Measurements from ENCODE around the gene SAMD14. TPM values are rescaled to one million over a fixed set of nuclear protein-coding genes. Genes with fewer than 3 reads are reported as not detected.

Gene SAMD14
- total RNA-seq = 1 to 10 TPM; 3.2 to 3.3 TPM
- 5.2 TPM for polyA plus RNA-seq (ENCODE audit: insufficient read depth, low read depth, low replicate concordance)
- long read RNA-seq, donor 1, full-length matches to known transcripts = 7 of 7 reads
- long read RNA-seq, donor 1, partial matches to known transcripts = 0 of 7 reads
- long read RNA-seq, donor 1, other reads (novel, unspliced or antisense) = 0 of 7 reads
- long read RNA-seq, donor 2 = 0 reads

- H3K36me3 ChIP-seq (ENCODE audit: low read depth, missing control alignments) = no peaks in the 10 kb centered on the region
- TF ChIP-seq, protein P1, sequence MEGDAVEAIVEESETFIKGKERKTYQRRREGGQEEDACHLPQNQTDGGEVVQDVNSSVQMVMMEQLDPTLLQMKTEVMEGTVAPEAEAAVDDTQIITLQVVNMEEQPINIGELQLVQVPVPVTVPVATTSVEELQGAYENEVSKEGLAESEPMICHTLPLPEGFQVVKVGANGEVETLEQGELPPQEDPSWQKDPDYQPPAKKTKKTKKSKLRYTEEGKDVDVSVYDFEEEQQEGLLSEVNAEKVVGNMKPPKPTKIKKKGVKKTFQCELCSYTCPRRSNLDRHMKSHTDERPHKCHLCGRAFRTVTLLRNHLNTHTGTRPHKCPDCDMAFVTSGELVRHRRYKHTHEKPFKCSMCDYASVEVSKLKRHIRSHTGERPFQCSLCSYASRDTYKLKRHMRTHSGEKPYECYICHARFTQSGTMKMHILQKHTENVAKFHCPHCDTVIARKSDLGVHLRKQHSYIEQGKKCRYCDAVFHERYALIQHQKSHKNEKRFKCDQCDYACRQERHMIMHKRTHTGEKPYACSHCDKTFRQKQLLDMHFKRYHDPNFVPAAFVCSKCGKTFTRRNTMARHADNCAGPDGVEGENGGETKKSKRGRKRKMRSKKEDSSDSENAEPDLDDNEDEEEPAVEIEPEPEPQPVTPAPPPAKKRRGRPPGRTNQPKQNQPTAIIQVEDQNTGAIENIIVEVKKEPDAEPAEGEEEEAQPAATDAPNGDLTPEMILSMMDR (IDR thresholded peaks at IDR 0.05) = no peak
- no peak for TF ChIP-seq POLR2A (IDR thresholded peaks at IDR 0.05)
- H3K9me3 ChIP-seq = no peaks in the 10 kb centered on the region
- no peak within 1 kb of the TSS for H3K27ac ChIP-seq
- 9 to 13% methylated on average over 17 to 37 of the region's 84 CpGs for WGBS, 2 donors
- H3K4me1 ChIP-seq = peaks cover 16% of the 10 kb centered on the region
- DNase-seq = no peak
- H3K27me3 ChIP-seq = no peaks in the 10 kb centered on the region
- intact Hi-C loops (cut with DNase I; ENCODE audit: low total_unique reads) = no loop called here
- peak within 1 kb of the TSS; percentile 55 to 58 for H3K4me3 ChIP-seq
Observed at GRCh38 chr17:50129728-50130558, at the start of gene SAMD14. TSS of gene SAMD14 (minus strand) at chr17:50130160. CDS start at chr17:50124959, 5,201 bp downstream.

DNA sequence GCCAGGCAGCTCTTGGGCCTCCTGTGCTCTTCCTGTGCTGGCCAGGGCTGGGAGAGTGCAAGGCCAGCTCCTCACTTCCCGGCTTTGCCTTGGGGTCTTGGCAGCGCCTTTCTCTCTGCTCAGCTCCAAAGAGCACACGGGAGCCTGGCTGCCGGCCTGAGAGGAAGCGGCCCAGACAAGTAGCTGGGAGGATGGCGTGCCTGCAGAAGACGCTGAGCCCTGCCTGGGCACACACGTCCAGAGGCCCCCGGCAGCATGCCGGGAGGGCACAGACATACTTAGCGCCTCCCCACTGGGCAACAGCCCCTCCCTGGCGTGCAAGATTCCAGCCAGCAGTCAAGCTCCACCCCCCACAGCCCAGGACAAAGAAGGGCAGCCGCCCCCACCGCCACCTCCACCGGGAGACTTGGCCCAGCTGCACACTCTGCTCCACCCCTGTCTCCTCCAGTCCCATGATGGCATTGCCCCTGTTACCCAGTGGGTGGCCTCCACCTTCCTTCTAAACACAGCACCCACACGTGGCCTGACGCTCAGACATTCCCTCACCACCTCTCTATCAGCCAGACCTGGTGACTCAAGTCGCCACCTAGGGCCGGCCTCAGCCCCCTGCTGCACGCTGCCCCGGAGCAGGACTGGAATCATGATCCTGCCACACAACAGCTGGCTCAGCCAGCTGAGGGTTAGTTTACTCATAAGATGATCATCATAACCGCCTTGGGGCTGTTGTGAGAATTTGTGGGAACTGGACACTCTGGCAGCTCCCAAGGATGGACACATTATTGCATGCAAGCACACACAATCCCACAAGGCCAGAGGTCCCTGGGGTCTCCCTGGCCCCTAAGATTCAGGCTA is 48.2 kb upstream of the SAMD14 start:
- no peaks in the 10 kb centered on the region for H3K27me3 ChIP-seq
- H3K4me3 ChIP-seq = no peak overlapping the region
- no peaks in the 10 kb centered on the region for H3K9me3 ChIP-seq
- WGBS, 2 donors = 37 to 50% methylated on average over 8 to 22 of the region's 22 CpGs
- intact Hi-C loops (cut with DNase I; ENCODE audit: low total_unique reads) = no loop called here
- peak; percentile 73 for DNase-seq
- peak overlapping the region in 1 of 2 donors; percentile 71 for H3K27ac ChIP-seq
- peaks cover 33% of the 10 kb centered on the region for H3K4me1 ChIP-seq
- H3K36me3 ChIP-seq (ENCODE audit: low read depth, missing control alignments) = no peaks in the 10 kb centered on the region
- TF ChIP-seq, protein P1 (IDR thresholded peaks at IDR 0.05) = peak in 2 of 3 experiments; percentile 7 to 24
- TF ChIP-seq POLR2A (IDR thresholded peaks at IDR 0.05) = no peak

GRCh38 chr17:50177476-50177875 is 47.5 kb upstream of the SAMD14 start:
- TF ChIP-seq, protein P1 (IDR thresholded peaks at IDR 0.05) = no peak
- TF ChIP-seq POLR2A (IDR thresholded peaks at IDR 0.05) = no peak
- Histone ChIP-seq H3K27me3 (no peaks in the 10 kb centered on the region), H3K4me1 (peaks cover 39% of the 10 kb centered on the region), H3K9me3 (no peaks in the 10 kb centered on the region), H3K36me3 (ENCODE audit: low read depth, missing control alignments) (no peaks in the 10 kb centered on the region), H3K27ac (peak overlapping the region; percentile 44 to 71), H3K4me3 (no peak overlapping the region)
- DNase-seq = no peak
- intact Hi-C loops (cut with DNase I; ENCODE audit: low total_unique reads) = no loop called here
- WGBS, 2 donors = 80 to 82% methylated on average over 10 of the region's 10 CpGs

DNA sequence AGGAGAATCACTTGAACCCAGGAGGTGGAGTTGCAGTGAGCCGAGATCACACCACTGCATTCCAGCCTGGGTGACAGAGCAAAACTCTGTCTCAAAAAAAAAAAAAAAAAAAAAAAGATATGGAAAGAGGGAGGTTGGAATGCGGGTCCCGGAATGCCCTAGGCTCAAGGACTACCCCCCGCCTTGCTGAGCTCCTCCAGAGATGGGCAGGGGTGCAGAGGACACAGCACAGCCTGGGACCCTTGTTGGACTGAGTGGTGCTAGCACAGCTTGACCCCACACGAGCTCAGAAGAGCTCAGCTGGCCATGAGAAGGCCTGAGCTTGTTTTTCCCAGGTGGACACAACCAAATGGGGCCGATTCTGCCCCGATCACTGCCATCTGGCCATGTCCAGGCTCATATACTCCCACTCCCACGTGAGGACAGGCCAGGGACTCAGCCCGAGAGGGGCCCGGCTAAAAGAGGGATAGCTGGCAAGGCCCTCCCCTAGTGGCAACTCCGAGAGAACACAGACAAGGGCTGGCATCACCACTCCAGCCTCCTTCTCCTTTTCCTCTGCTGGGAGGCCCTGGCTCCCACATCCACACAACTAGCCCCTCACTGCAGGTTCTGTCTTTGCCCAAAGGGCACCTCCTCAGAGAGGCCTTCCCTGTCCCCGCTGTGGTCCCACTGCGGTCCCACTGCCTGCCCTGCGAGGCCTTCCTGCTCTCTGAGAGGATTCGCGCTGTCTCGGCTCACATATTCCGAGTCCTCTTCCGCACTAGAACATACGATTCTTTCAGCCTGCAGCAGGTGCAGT is 46.8 kb upstream of the SAMD14 start:
- Histone ChIP-seq H3K27me3 (no peaks in the 10 kb centered on the region), H3K27ac (peak overlapping the region; percentile 36 to 44), H3K9me3 (no peaks in the 10 kb centered on the region), H3K4me1 (peaks cover 39% of the 10 kb centered on the region), H3K36me3 (ENCODE audit: low read depth, missing control alignments) (no peaks in the 10 kb centered on the region), H3K4me3 (no peak overlapping the region)
- no peak for DNase-seq
- WGBS, 2 donors = 73 to 74% methylated on average over 18 to 20 of the region's 20 CpGs
- intact Hi-C loops (cut with DNase I; ENCODE audit: low total_unique reads) = no loop called here
- TF ChIP-seq, protein P1 (IDR thresholded peaks at IDR 0.05) = peak; percentile 8 to 22 (median 10)
- TF ChIP-seq POLR2A (IDR thresholded peaks at IDR 0.05) = no peak
